OCI-LY3 (cell line): ENCODE measurements around the gene RABAC1.

ENCODE experiments used
- H2AFZ ChIP-seq: fragments of 200-600, 300-600 bp; shearing (Covaris generic); 2 replicates; pipeline ENCODE4 v1.6.0; 2014; ENCODE audit warnings: antibody characterized with exemption, low read depth, low read length
- H3K27ac ChIP-seq: fragments of 200-600, 300-600 bp; sonication (generic); 2 replicates; pipeline ENCODE4 v1.5.1; 2014; ENCODE audit warnings: mild to moderate bottlenecking, low read length, moderate library complexity, mixed read lengths
- H3K27me3 ChIP-seq: fragments of 200-600, 300-600 bp; sonication (generic); 2 replicates; pipeline ENCODE4 v1.6.1; 2014; ENCODE audit warnings: low read depth, low read length, mixed read lengths
- H3K36me3 ChIP-seq: fragments of 200-600, 300-600 bp; sonication (generic); replicated peaks from 2 replicates; pipeline ENCODE3; 2014; ENCODE audit warnings: low read depth, low read length, mixed read lengths
- H3K4me1 ChIP-seq: fragments of 300-600, 200-600 bp; sonication (generic); 2 replicates; pipeline ENCODE4 v1.6.1; 2014; ENCODE audit warnings: low read length, mixed read lengths
- H3K4me2 ChIP-seq: fragments of 200-600, 300-600 bp; sonication (generic); 2 replicates; pipeline ENCODE4 v1.6.1; 2014; ENCODE audit warnings: low read length, mixed read lengths
- H3K4me3 ChIP-seq: fragments of 300-600, 200-600 bp; sonication (generic); 2 replicates; pipeline ENCODE4 v1.5.1; 2014; ENCODE audit warnings: antibody characterized with exemption, mild to moderate bottlenecking, low read length, moderate library complexity
- H3K79me2 ChIP-seq: fragments of 300-600, 200-600 bp; shearing (Covaris generic); 2 replicates; pipeline ENCODE4 v1.6.1; 2014; ENCODE audit warnings: mild to moderate bottlenecking, low read length, mixed read lengths
- H3K9ac ChIP-seq: fragments of 300-600, 200-600 bp; shearing (Covaris generic); 2 replicates; pipeline ENCODE4 v1.6.0; 2014; ENCODE audit warnings: mild to moderate bottlenecking, low read length, moderate library complexity
- H3K9me3 ChIP-seq: fragments of 200-600, 300-600 bp; shearing (Covaris generic); 2 replicates; pipeline ENCODE4 v1.6.1; 2014; ENCODE audit warnings: low read length, mixed read lengths; ENCODE audit not compliant: insufficient read depth
- H4K20me1 ChIP-seq: fragments of 200-600, 300-600 bp; sonication (generic); 2 replicates; pipeline ENCODE4 v1.6.1; 2016; ENCODE audit warnings: low read length, mixed read lengths; ENCODE audit not compliant: insufficient read depth
- EZH2phosphoT487 ChIP-seq: fragments of 200-600 bp; shearing (Covaris generic); IDR thresholded peaks from 2 replicates; pipeline ENCODE4 v1.6.1; 2018; ENCODE audit warnings: antibody characterized with exemption, mixed run types, low read depth
- TF ChIP-seq, protein P1 (sequence below): fragments of 200-600, 300-600 bp; sonication (generic); IDR thresholded peaks from 2 replicates; pipeline ENCODE4 v1.5.1; 2014; ENCODE audit warnings: antibody characterized with exemption, low read length, low read depth

The RABAC1 gene

GRCh38 chr19:41921577-41922576 is 37.2 kb downstream of the RABAC1 start:
- Histone ChIP-seq H3K27ac (no peak overlapping the region), H3K9ac (no peak overlapping the region), H3K9me3 (no peaks in the 10 kb centered on the region), H3K4me2 (peak overlapping the region; percentile 4; the same call in 1 of the 2 replicates), H3K36me3 (no peaks in the 10 kb centered on the region), H3K79me2 (no peaks in the 10 kb centered on the region), H4K20me1 (no peaks in the 10 kb centered on the region), H3K4me3 (no peak overlapping the region), H3K27me3 (peaks cover 22% of the 10 kb centered on the region), H3K4me1 (peaks cover 19% of the 10 kb centered on the region), H2AFZ (no peak overlapping the region)
- TF ChIP-seq, protein P1, sequence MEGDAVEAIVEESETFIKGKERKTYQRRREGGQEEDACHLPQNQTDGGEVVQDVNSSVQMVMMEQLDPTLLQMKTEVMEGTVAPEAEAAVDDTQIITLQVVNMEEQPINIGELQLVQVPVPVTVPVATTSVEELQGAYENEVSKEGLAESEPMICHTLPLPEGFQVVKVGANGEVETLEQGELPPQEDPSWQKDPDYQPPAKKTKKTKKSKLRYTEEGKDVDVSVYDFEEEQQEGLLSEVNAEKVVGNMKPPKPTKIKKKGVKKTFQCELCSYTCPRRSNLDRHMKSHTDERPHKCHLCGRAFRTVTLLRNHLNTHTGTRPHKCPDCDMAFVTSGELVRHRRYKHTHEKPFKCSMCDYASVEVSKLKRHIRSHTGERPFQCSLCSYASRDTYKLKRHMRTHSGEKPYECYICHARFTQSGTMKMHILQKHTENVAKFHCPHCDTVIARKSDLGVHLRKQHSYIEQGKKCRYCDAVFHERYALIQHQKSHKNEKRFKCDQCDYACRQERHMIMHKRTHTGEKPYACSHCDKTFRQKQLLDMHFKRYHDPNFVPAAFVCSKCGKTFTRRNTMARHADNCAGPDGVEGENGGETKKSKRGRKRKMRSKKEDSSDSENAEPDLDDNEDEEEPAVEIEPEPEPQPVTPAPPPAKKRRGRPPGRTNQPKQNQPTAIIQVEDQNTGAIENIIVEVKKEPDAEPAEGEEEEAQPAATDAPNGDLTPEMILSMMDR: no peak
- TF ChIP-seq EZH2phosphoT487: no peak

- no peak for TF ChIP-seq EZH2phosphoT487
- TF ChIP-seq, protein P1: peak; percentile 26; the same call in 1 of the 2 replicates
- peak overlapping the region; percentile 4; the same call in 1 of the 2 replicates for H3K4me2 ChIP-seq
- H4K20me1 ChIP-seq: no peaks in the 10 kb centered on the region
- H3K4me1 ChIP-seq: peaks cover 19% of the 10 kb centered on the region
- H3K27me3 ChIP-seq: peaks cover 20% of the 10 kb centered on the region
- no peak overlapping the region for H3K9ac ChIP-seq
- H3K27ac ChIP-seq: no peak overlapping the region
- H3K4me3 ChIP-seq: no peak overlapping the region
- no peaks in the 10 kb centered on the region for H3K79me2 ChIP-seq
- no peaks in the 10 kb centered on the region for H3K36me3 ChIP-seq
- no peak overlapping the region for H2AFZ ChIP-seq
- no peaks in the 10 kb centered on the region for H3K9me3 ChIP-seq
Measured at GRCh38 chr19:41920882-41921576, 38.1 kb downstream of the RABAC1 start.

DNA sequence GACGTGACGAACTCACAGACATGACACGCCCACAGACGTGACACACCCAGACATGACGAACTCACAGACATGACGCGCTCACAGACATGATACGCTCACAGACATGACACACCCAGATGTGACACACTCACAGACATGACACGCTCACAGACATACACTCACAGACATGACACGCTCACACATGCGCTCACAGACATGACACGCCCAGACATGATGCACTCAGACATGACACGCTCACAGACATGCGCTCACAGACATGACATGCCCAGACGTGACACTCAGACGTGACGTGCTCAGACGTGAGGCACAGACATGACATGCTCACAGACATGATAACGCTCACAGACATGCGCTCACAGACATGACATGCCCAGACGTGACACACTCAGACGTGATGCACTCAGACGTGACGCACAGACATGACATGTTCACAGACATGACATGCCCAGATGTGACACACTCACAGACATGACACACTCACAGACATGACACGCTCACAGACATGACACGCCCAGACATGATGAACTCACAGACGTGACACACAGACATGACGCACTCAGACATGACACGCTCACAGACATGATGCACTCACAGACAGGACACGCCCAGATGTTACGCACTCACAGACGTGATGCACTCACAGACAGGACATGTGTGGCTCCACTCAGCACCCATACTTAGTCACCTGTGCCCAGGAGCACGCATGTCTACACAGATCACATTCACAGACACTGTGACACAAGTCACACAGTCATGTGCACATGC is 39.0 kb downstream of the RABAC1 start:
- Histone ChIP-seq H3K9me3 (no peaks in the 10 kb centered on the region), H3K36me3 (no peaks in the 10 kb centered on the region), H3K9ac (no peak overlapping the region), H3K27me3 (peaks cover 18% of the 10 kb centered on the region), H3K27ac (no peak overlapping the region), H3K4me3 (no peak overlapping the region), H3K4me2 (no peak overlapping the region), H3K4me1 (peaks cover 19% of the 10 kb centered on the region), H4K20me1 (no peaks in the 10 kb centered on the region), H3K79me2 (no peaks in the 10 kb centered on the region), H2AFZ (no peak overlapping the region)
- TF ChIP-seq, protein P1: no peak
- no peak for TF ChIP-seq EZH2phosphoT487
